HCT116 (cell line): ENCODE results near the gene TNFRSF21.

Experiments
- MAX ChIP-seq: IDR thresholded peaks from 2 replicates; pipeline ENCODE4 v1.6.1; 2012
- POLR2A ChIP-seq: IDR thresholded peaks from 2 replicates; pipeline ENCODE4 v1.7.0; 2011; ENCODE audit warnings: borderline replicate concordance; ENCODE audit not compliant: insufficient read depth, insufficient read length; ENCODE audit errors: extremely low read depth

GRCh38 chr6:47239546-47239945, 70.2 kb downstream of the TNFRSF21 start:
- TF ChIP-seq POLR2A (no peak), MAX (no peak)
